Left ventricle myocardium inferior (tissue), 1 donor: ENCODE data around the gene HDGFL2. TPM values are rescaled to one million over a fixed set of nuclear protein-coding genes. Genes with fewer than 3 reads are reported as not detected.
A peak's percentile ranks its signal among the peaks of the same experiment; 100 is the strongest.

Experiments
- DNase-seq: peaks from one replicate; pipeline ENCODE4 v3.0.0-alpha.2; 2020
- H3K27ac ChIP-seq: fragments of 200-600 bp; replicated peaks from 2 replicates; pipeline ENCODE4 v1.8.0; 2021
- H3K27me3 ChIP-seq: fragments of 200-600 bp; 2 replicates; pipeline ENCODE4 v1.8.0; 2021; ENCODE audit warnings: low read depth
- H3K36me3 ChIP-seq: fragments of 200-600 bp; 2 replicates; pipeline ENCODE4 v1.8.0; 2021
- H3K4me1 ChIP-seq: fragments of 200-600 bp; 2 replicates; pipeline ENCODE4 v1.8.0; 2021
- H3K4me3 ChIP-seq: fragments of 200-600 bp; 2 replicates; pipeline ENCODE4 v1.8.0; 2021; ENCODE audit warnings: mild to moderate bottlenecking, moderate library complexity
- H3K9me3 ChIP-seq: fragments of 200-600 bp; replicated peaks from 2 replicates; pipeline ENCODE4 v1.8.0; 2021
- CTCF ChIP-seq: fragments of 200-600 bp; IDR thresholded peaks from 2 replicates; pipeline ENCODE4 v1.8.0; 2021; ENCODE audit warnings: antibody characterized with exemption, mild to moderate bottlenecking, borderline replicate concordance
- intact Hi-C: fragments of 100-400 bp; cut with micrococcal nuclease; formaldehyde crosslinking; loops from one replicate; pipeline ENCODE4 v1.11.0; 2022
- total RNA-seq: library from RNA; stranded (reverse); fragmentation: NEBNext Ultra II Directional; extraction: Animal tissue kit (Norgen Biotek cat#: 25700); gene quantifications from one replicate; pipeline ENCODE4 v1.2.1, GENCODE V29; 2021
- donor health status: DM: no; HTN: yes; CAD: no; lungs with severe emphysema.

Gene HDGFL2
- total RNA-seq, 1 donor from 2014 or later, result 22.8 TPM

- TF ChIP-seq CTCF, result no peak
- no peaks in the 10 kb centered on the region for H3K36me3 ChIP-seq
- H3K27me3 ChIP-seq, result no peaks in the 10 kb centered on the region
- no peaks in the 10 kb centered on the region for H3K9me3 ChIP-seq
- H3K4me1 ChIP-seq, result no peaks in the 10 kb centered on the region
- H3K27ac ChIP-seq, result no peak overlapping the region
- DNase-seq, result no peak
- intact Hi-C loops, result no loop called here
- no peak overlapping the region for H3K4me3 ChIP-seq
Measured at GRCh38 chr19:4528843-4529242, 56.7 kb downstream of the HDGFL2 start.

GRCh38 chr19:4529924-4530522, 57.9 kb downstream of the HDGFL2 start:
- DNase-seq, result no peak

GRCh38 chr19:4531562-4532165, 59.6 kb downstream of the HDGFL2 start:
- no peak overlapping the region for H3K27ac ChIP-seq
- DNase-seq, result no peak
- peaks cover 16% of the 10 kb centered on the region for H3K27me3 ChIP-seq
- H3K36me3 ChIP-seq, result no peaks in the 10 kb centered on the region
- TF ChIP-seq CTCF, result no peak
- H3K9me3 ChIP-seq, result no peaks in the 10 kb centered on the region
- intact Hi-C loops, result no loop called here
- H3K4me1 ChIP-seq, result peaks cover 25% of the 10 kb centered on the region
- H3K4me3 ChIP-seq, result no peak overlapping the region

More at GRCh38 chr19:4529924-4530522, 57.9 kb downstream of the HDGFL2 start:
- Histone ChIP-seq H3K9me3 (no peaks in the 10 kb centered on the region), H3K27me3 (peaks cover 4% of the 10 kb centered on the region), H3K4me3 (no peak overlapping the region), H3K36me3 (no peaks in the 10 kb centered on the region), H3K27ac (no peak overlapping the region), H3K4me1 (peaks cover 9% of the 10 kb centered on the region)
- intact Hi-C loops, result no loop called here
- no peak for TF ChIP-seq CTCF

GRCh38 chr19:4533334-4533733, 61.2 kb downstream of the HDGFL2 start:
- no peak overlapping the region for H3K27ac ChIP-seq
- no peak for DNase-seq
- no peaks in the 10 kb centered on the region for H3K36me3 ChIP-seq
- H3K4me1 ChIP-seq, result peaks cover 32% of the 10 kb centered on the region
- intact Hi-C loops, result no loop called here
- H3K27me3 ChIP-seq, result peaks cover 31% of the 10 kb centered on the region
- TF ChIP-seq CTCF, result no peak
- no peaks in the 10 kb centered on the region for H3K9me3 ChIP-seq
- H3K4me3 ChIP-seq, result no peak overlapping the region

GRCh38 chr19:4533835-4534424, 61.8 kb downstream of the HDGFL2 start:
- Histone ChIP-seq H3K36me3 (no peaks in the 10 kb centered on the region), H3K9me3 (no peaks in the 10 kb centered on the region), H3K27me3 (peaks cover 36% of the 10 kb centered on the region), H3K4me3 (peak overlapping the region; percentile 68), H3K27ac (peak overlapping the region; percentile 85), H3K4me1 (peaks cover 32% of the 10 kb centered on the region)
- intact Hi-C loops, result no loop called here
- no peak for DNase-seq
- no peak for TF ChIP-seq CTCF
